Activated CD4-positive, alpha-beta T cell treated with anti-CD3 and anti-CD28 coated beads, Interleukin-2, Interleukin-6, amounts not matched to agents 100 ng/mL and 50 ng/mL, durations not matched to agents 16 hours and 8 hours (primary cell): ENCODE measurements around the gene ITSN2.

Source experiments
- DNase-seq: peaks from one replicate; pipeline ENCODE4 v3.0.0-alpha.2; 2020

Gene ITSN2

DNA sequence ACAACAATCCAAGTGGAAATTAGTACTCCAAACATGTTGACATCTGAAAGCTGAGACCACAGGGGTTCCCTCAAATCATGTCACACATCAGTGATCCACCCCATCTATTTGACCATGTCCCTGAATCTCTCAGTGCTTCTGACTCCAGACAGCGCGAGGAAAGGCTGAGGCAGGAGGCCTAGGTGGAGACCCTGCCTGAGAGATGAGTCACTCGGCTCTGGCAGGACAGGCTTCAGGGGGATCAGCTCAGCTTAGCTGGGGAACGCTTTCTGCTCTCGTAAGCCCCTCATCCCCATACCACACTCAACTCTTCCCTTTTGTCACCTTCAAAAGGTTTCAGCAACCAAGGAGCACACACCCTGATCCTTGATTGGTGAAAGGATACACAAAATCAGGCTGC lies 191.3 kb downstream of the ITSN2 start:
- no peak for DNase-seq

GRCh38 chr2:24164416-24164973 lies 195.8 kb downstream of the ITSN2 start:
- DNase-seq: peak; percentile 46

DNA sequence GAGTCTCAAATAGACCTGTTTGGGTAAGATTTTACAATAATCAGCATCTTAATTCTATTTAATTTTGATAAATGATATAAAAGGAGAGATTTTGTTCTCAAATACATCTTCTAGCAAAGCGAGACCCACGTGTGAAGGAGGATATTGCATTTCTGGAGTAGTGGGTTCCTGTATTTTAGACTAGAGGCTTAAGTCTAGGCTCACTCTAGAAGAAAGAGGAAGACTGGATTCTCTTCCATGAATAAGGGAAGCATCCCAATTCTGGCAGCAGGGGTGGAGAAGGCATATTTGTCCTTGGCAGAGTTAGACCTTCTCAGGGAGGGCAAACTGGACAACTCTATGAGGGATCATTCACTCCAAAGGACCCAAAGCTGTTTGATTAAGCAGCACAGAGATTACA lies 196.7 kb downstream of the ITSN2 start:
- no peak for DNase-seq

GRCh38 chr2:24163186-24163585 lies 197.2 kb downstream of the ITSN2 start:
- no peak for DNase-seq

DNA sequence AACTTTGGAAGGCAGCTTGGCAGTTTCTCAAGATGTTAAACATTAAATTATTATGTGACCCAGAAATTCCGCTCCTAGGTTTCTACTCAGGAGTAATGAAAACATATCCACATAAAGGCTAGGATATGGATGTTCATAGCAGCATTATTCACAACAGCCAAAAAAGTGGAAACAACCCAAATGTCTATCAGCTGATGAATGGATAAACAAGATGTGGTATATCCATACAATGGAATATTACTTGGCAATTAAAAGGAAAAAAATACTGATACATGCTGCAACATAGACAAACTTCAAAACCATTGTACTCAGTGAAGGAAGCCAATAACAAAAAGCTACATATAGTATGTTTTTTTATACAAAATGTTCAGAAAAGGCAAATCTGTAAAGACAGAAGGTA lies 197.8 kb downstream of the ITSN2 start:
- DNase-seq: no peak

DNA sequence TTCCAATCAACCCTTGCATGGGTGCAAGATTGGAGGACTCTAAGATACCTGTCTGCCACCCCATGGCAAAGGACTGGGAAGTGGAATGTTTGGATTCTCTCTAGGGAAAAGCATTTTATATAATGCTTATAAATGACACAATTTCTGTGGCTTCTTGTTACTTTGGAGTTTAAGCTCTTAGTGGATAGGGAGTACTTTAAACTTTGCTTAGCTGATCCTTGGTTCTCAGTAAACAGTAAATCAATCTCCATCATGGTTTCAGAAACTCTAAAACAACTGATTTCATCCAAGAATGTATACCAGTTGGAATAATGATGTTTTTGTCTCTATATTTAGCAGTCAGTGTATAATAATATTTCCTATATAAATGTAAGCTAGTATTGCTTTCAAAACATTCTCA lies 199.6 kb downstream of the ITSN2 start:
- DNase-seq: no peak

- DNase-seq: no peak
These were observed 200.6 kb downstream of the ITSN2 start for GRCh38 chr2:24159708-24160107.

DNA sequence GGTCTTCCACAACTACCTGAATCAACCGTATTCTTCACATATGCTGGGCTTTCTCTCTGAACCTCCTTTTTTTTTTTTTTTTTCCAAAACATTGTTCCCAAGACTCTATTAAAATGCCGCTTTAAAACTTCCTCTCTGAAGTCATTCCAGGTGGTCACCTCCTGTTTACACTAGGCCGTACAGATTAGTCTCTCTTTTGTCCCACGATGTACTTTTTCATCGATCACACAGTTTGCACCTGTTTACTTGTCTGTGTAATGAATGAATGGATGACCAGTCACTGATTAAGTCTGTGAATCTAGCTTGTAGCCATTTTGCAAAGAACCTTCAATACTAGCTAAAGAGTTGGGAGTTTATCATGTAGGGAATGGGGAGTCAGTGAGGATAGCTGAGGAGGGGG lies 202.2 kb downstream of the ITSN2 start:
- no peak for DNase-seq

DNA sequence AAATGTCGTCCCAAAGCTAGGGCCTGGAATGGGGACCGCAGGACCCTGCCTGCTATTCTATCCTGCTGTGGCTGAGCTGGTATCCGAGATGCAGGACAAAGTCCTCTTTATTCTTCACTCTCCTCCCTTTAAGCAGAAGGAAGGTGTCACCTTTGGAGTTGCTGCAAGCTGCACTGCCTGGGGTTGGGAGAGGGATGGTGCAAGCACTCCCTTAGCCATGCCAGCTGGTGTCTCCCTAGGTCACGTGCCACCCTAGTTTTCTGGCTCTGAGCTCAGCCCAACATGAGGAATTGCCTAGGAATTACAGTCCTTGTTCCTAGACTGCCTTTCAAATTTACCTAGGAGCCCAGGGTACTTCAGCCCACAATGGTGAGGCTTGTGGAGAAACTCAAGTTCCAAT lies 206.9 kb downstream of the ITSN2 start:
- DNase-seq: no peak
